GM18873 (cell line): ENCODE results near the gene AFF3.
"Not testable (repeated sequence)": the region's sequence is repeated elsewhere in the genome, so short reads cannot be mapped to it uniquely, and the experiment has no call there.

Experiments
- ATAC-seq: cut with Tn5 transposase; IDR thresholded peaks from one replicate; pipeline ENCODE4 v1.9.1; 2021; ENCODE audit warnings: mild to moderate bottlenecking, moderate library complexity, moderate number of reproducible peaks; ENCODE audit not compliant: unreplicated experiment, low FRiP score

Gene AFF3

GRCh38 chr2:99942561-99943347 is 199.6 kb downstream of the AFF3 start:
- ATAC-seq = no peak

GRCh38 chr2:99940963-99941362 is 201.4 kb downstream of the AFF3 start:
- ATAC-seq = no peak

GRCh38 chr2:99939135-99939534 is 203.3 kb downstream of the AFF3 start:
- ATAC-seq = no peak

- no peak for ATAC-seq
These were observed 204.1 kb downstream of the AFF3 start for GRCh38 chr2:99938250-99938649.

GRCh38 chr2:99936065-99936464 is 206.3 kb downstream of the AFF3 start:
- no peak for ATAC-seq

GRCh38 chr2:99935662-99936061 is 206.7 kb downstream of the AFF3 start:
- no peak for ATAC-seq

- no peak for ATAC-seq
These were observed 208.3 kb downstream of the AFF3 start for GRCh38 chr2:99933894-99934650.

- ATAC-seq = not testable (repeated sequence)
These were observed 208.9 kb downstream of the AFF3 start for GRCh38 chr2:99933491-99933890.

- no peak for ATAC-seq
These were observed 213.8 kb downstream of the AFF3 start for GRCh38 chr2:99928470-99929053.

- ATAC-seq = not testable (repeated sequence)
These were observed 214.6 kb downstream of the AFF3 start for GRCh38 chr2:99927690-99928207.

GRCh38 chr2:99926986-99927385 is 215.4 kb downstream of the AFF3 start:
- ATAC-seq = no peak

GRCh38 chr2:99925960-99926359 is 216.4 kb downstream of the AFF3 start:
- ATAC-seq = no peak

- no peak for ATAC-seq
These were observed 219.7 kb downstream of the AFF3 start for GRCh38 chr2:99922664-99923063.

- no peak for ATAC-seq
These were observed 220.5 kb downstream of the AFF3 start for GRCh38 chr2:99921903-99922302.

- no peak for ATAC-seq
These were observed 224.0 kb downstream of the AFF3 start for GRCh38 chr2:99918389-99918788.

GRCh38 chr2:99915108-99915675 is 227.2 kb downstream of the AFF3 start:
- no peak for ATAC-seq

- no peak for ATAC-seq
These were observed 230.7 kb downstream of the AFF3 start for GRCh38 chr2:99911736-99912135.

- no peak for ATAC-seq
These were observed 231.5 kb downstream of the AFF3 start for GRCh38 chr2:99910902-99911301.

GRCh38 chr2:99905636-99906035 is 236.8 kb downstream of the AFF3 start:
- ATAC-seq = no peak

GRCh38 chr2:99905025-99905424 is 237.4 kb downstream of the AFF3 start:
- no peak for ATAC-seq

GRCh38 chr2:99903981-99904380 is 238.4 kb downstream of the AFF3 start:
- ATAC-seq = no peak
